HEK293 (cell line): ENCODE measurements around the gene ANKRD6.

Experiments used
- CTCF ChIA-PET: fragments of 350-600 bp; formaldehyde crosslinking; extraction: SDS; loops from one replicate; lab custom pipeline; 2021; ENCODE audit warnings: antibody characterized with exemption; lab: Yijun Ruan, JAX
- POLR2A ChIA-PET: fragments of 300-600 bp; formaldehyde crosslinking; extraction: SDS; loops from one replicate; lab custom pipeline; 2020; ENCODE audit warnings: antibody characterized with exemption, inconsistent platforms; lab: Yijun Ruan, JAX
- H3K27ac ChIP-seq: fragments of 200-500 bp; sonication (Bioruptor generic); 2 replicates; pipeline ENCODE4 v1.5.1; 2014; ENCODE audit warnings: low read depth, low read length, control low read depth, inconsistent platforms; ENCODE audit errors: extremely low read depth
- H3K36me3 ChIP-seq, 2 experiments: fragments of 200-500 bp in 1 of 2; sonication (Bioruptor generic) in 1 of 2; 1 replicate in 1 of 2; 2 replicates in 1 of 2; pipeline ENCODE4 v1.5.1; 2014 to 2017; ENCODE audit warnings: inconsistent platforms in 2 of 2, low read length in 2 of 2; ENCODE audit not compliant: control insufficient read depth in 2 of 2, insufficient read depth in 1 of 2
- H3K4me1 ChIP-seq: fragments of 200-500 bp; sonication (Bioruptor generic); 2 replicates; pipeline ENCODE4 v1.5.1; 2014; ENCODE audit warnings: mild to moderate bottlenecking, low read length, inconsistent platforms; ENCODE audit not compliant: control insufficient read depth, insufficient read depth
- H3K4me3 ChIP-seq: 2 replicates; pipeline ENCODE4 v1.5.1; 2011; ENCODE audit warnings: low read depth, mild to moderate bottlenecking, control low read depth, low read length, moderate library complexity
- H3K9me3 ChIP-seq: fragments of 200-500 bp; sonication (Bioruptor generic); 2 replicates; pipeline ENCODE4 v1.5.1; 2014; ENCODE audit warnings: low read depth, low read length, inconsistent platforms; ENCODE audit not compliant: control insufficient read depth, insufficient read depth
- GLIS2 ChIP-seq: fragments of 450-650 bp; formaldehyde crosslinking; IDR thresholded peaks from 2 replicates; pipeline ENCODE4 v1.5.1; 2016; ENCODE audit warnings: missing biosample characterization, missing genetic modification characterization
- HIC1 ChIP-seq: fragments of 450-650 bp; formaldehyde crosslinking; IDR thresholded peaks from 2 replicates; pipeline ENCODE4 v1.5.1; 2016; ENCODE audit warnings: missing biosample characterization, missing genetic modification characterization
- HOXD13 ChIP-seq: sonication (generic); formaldehyde crosslinking; IDR thresholded peaks from 2 replicates; pipeline ENCODE4 v1.8.0; 2022; ENCODE audit warnings: missing genetic modification reagents, borderline replicate concordance
- KLF9 ChIP-seq: fragments of 450-650 bp; formaldehyde crosslinking; IDR thresholded peaks from 2 replicates; pipeline ENCODE4 v1.5.1; 2016; ENCODE audit warnings: missing biosample characterization, missing genetic modification characterization, low read depth
- OSR2 ChIP-seq: fragments of 450-650 bp; formaldehyde crosslinking; IDR thresholded peaks from 2 replicates; pipeline ENCODE4 v1.5.1; 2016; ENCODE audit warnings: missing biosample characterization, missing genetic modification characterization
- SCRT2 ChIP-seq: fragments of 450-650 bp; formaldehyde crosslinking; IDR thresholded peaks from 2 replicates; pipeline ENCODE4 v1.5.1; 2016; ENCODE audit warnings: missing biosample characterization, missing genetic modification characterization
- SP3 ChIP-seq: fragments of 450-650 bp; formaldehyde crosslinking; IDR thresholded peaks from 2 replicates; pipeline ENCODE4 v1.5.1; 2016; ENCODE audit warnings: missing biosample characterization, missing genetic modification characterization
- YY1 ChIP-seq: fragments of 450-650 bp; formaldehyde crosslinking; IDR thresholded peaks from 2 replicates; pipeline ENCODE4 v1.5.1; 2018; ENCODE audit warnings: missing biosample characterization, missing genetic modification characterization
- ZBTB48 ChIP-seq: fragments of 450-650 bp; formaldehyde crosslinking; IDR thresholded peaks from 2 replicates; pipeline ENCODE4 v1.5.1; 2016; ENCODE audit warnings: missing biosample characterization, missing genetic modification characterization
- ZBTB8A ChIP-seq: fragments of 450-650 bp; formaldehyde crosslinking; IDR thresholded peaks from 2 replicates; pipeline ENCODE4 v1.5.1; 2016; ENCODE audit warnings: missing biosample characterization, missing genetic modification characterization
- ZEB2 ChIP-seq: fragments of 450-650 bp; formaldehyde crosslinking; IDR thresholded peaks from 2 replicates; pipeline ENCODE4 v1.5.1; 2016; ENCODE audit warnings: missing biosample characterization, missing genetic modification characterization
- ZFP69B ChIP-seq: fragments of 450-650 bp; formaldehyde crosslinking; IDR thresholded peaks from 2 replicates; pipeline ENCODE4 v1.5.1; 2016; ENCODE audit warnings: missing biosample characterization, missing genetic modification characterization
- ZNF10 ChIP-seq: fragments of 450-650 bp; formaldehyde crosslinking; IDR thresholded peaks from 2 replicates; pipeline ENCODE4 v1.5.1; 2017; ENCODE audit warnings: missing biosample characterization, missing genetic modification characterization
- ZNF214 ChIP-seq: fragments of 450-650 bp; formaldehyde crosslinking; IDR thresholded peaks from 2 replicates; pipeline ENCODE4 v1.5.1; 2017; ENCODE audit warnings: missing biosample characterization, mild to moderate bottlenecking, missing genetic modification characterization, borderline replicate concordance
- ZNF248 ChIP-seq: fragments of 450-650 bp; formaldehyde crosslinking; IDR thresholded peaks from 2 replicates; pipeline ENCODE4 v1.5.1; 2017; ENCODE audit warnings: missing biosample characterization, missing genetic modification characterization
- ZNF26 ChIP-seq: fragments of 450-650 bp; formaldehyde crosslinking; IDR thresholded peaks from 2 replicates; pipeline ENCODE4 v1.5.1; 2016; ENCODE audit warnings: missing biosample characterization, missing genetic modification characterization
- ZNF266 ChIP-seq: fragments of 450-650 bp; formaldehyde crosslinking; IDR thresholded peaks from 2 replicates; pipeline ENCODE4 v1.5.1; 2016; ENCODE audit warnings: missing biosample characterization, missing genetic modification characterization, low read depth
- ZNF311 ChIP-seq: fragments of 450-650 bp; formaldehyde crosslinking; IDR thresholded peaks from 2 replicates; pipeline ENCODE4 v1.5.1; 2017; ENCODE audit warnings: missing biosample characterization, missing genetic modification characterization, borderline replicate concordance
- ZNF600 ChIP-seq: fragments of 450-650 bp; formaldehyde crosslinking; IDR thresholded peaks from 2 replicates; pipeline ENCODE4 v1.5.1; 2016; ENCODE audit warnings: missing biosample characterization, missing genetic modification characterization
- ZNF610 ChIP-seq: fragments of 450-650 bp; formaldehyde crosslinking; IDR thresholded peaks from 2 replicates; pipeline ENCODE4 v1.5.1; 2016; ENCODE audit warnings: missing biosample characterization, missing genetic modification characterization, borderline replicate concordance
- ZNF777 ChIP-seq: fragments of 450-650 bp; formaldehyde crosslinking; IDR thresholded peaks from 2 replicates; pipeline ENCODE4 v1.5.1; 2017; ENCODE audit warnings: missing biosample characterization, missing genetic modification characterization, borderline replicate concordance
- TF ChIP-seq, protein P1 (sequence below): fragments of 450-650 bp; formaldehyde crosslinking; IDR thresholded peaks from 2 replicates; pipeline ENCODE4 v1.5.1; 2016; ENCODE audit warnings: missing biosample characterization, missing genetic modification characterization
- TF ChIP-seq, protein P2 (sequence below): fragments of 450-650 bp; formaldehyde crosslinking; IDR thresholded peaks from 2 replicates; pipeline ENCODE4 v1.5.1; 2016; ENCODE audit warnings: missing biosample characterization, missing genetic modification characterization

The ANKRD6 gene

GRCh38 chr6:89404512-89404911, 28.4 kb upstream of the ANKRD6 start:
- CTCF ChIA-PET, result no interaction called here
- Histone ChIP-seq H3K27ac (no peak overlapping the region), H3K36me3 (no peaks in the 10 kb centered on the region), H3K4me3 (no peak overlapping the region), H3K4me1 (peaks cover 2% of the 10 kb centered on the region), H3K9me3 (no peaks in the 10 kb centered on the region)
- POLR2A ChIA-PET, result no interaction called here
- TF ChIP-seq ZNF610 (tag by site-specific recombination) (no peak), HIC1 (tag by site-specific recombination) (no peak), ZBTB8A (tag by site-specific recombination) (no peak), ZEB2 (tag by site-specific recombination) (no peak), ZNF248 (tag by site-specific recombination) (no peak), YY1 (no peak), ZNF10 (no peak), OSR2 (no peak)
- TF ChIP-seq, protein P1, sequence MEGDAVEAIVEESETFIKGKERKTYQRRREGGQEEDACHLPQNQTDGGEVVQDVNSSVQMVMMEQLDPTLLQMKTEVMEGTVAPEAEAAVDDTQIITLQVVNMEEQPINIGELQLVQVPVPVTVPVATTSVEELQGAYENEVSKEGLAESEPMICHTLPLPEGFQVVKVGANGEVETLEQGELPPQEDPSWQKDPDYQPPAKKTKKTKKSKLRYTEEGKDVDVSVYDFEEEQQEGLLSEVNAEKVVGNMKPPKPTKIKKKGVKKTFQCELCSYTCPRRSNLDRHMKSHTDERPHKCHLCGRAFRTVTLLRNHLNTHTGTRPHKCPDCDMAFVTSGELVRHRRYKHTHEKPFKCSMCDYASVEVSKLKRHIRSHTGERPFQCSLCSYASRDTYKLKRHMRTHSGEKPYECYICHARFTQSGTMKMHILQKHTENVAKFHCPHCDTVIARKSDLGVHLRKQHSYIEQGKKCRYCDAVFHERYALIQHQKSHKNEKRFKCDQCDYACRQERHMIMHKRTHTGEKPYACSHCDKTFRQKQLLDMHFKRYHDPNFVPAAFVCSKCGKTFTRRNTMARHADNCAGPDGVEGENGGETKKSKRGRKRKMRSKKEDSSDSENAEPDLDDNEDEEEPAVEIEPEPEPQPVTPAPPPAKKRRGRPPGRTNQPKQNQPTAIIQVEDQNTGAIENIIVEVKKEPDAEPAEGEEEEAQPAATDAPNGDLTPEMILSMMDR (tag by site-specific recombination), result no peak

DNA sequence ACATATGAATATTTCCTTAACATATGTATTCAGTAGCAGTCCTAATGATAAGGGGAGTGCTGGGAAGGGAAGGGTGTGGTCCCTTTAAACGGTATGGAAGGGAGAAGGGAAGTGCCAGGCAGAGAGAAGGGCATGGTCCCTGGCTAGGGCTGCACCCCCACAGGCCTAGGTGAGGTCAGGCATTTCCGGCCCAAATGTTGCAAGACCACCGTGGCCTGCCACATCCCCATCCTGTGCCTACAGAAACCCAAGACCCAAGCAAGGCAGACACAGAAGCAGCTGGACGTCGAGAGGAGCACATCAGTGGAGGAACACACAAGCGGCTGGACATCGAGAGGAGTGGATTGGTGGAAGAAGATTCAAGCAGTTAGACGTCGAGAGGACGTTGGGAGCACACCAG, 26.8 kb upstream of the ANKRD6 start:
- CTCF ChIA-PET, result interaction anchor here (0.5 to 1.7 kb wide), 5 partner anchors 11 to 512 kb away, joined by 3 to 9 read pairs (median 4); no protein-coding TSS in a partner anchor
- H3K4me3 ChIP-seq, result no peak overlapping the region
- TF ChIP-seq ZNF26 (tag by site-specific recombination) (no peak), ZBTB48 (tag by site-specific recombination) (0 out of 2 replicates have a peak, but pooled peaks have one; percentile 31)

GRCh38 chr6:89409461-89410035, 23.4 kb upstream of the ANKRD6 start:
- Histone ChIP-seq H3K36me3 (no peaks in the 10 kb centered on the region), H3K4me3 (no peak overlapping the region), H3K27ac (no peak overlapping the region), H3K9me3 (no peaks in the 10 kb centered on the region), H3K4me1 (peaks cover 12% of the 10 kb centered on the region)
- CTCF ChIA-PET, result interaction anchor here (0.6 to 2.5 kb wide), 3 partner anchors 12 to 1070 kb away, joined by 3 to 18 read pairs (median 3); no protein-coding TSS in a partner anchor
- POLR2A ChIA-PET, result no interaction called here
- TF ChIP-seq ZFP69B (tag by site-specific recombination), result no peak
- TF ChIP-seq ZNF266 (tag by site-specific recombination), result no peak
- TF ChIP-seq ZNF311, result no peak
- no peak for TF ChIP-seq ZNF600 (tag by site-specific recombination)
- TF ChIP-seq ZNF777 (tag by site-specific recombination), result no peak
- no peak for TF ChIP-seq GLIS2 (tag by site-specific recombination)
- TF ChIP-seq ZBTB8A (tag by site-specific recombination), result peak; percentile 82
- TF ChIP-seq SP3 (tag by site-specific recombination), result no peak
- TF ChIP-seq, protein P2, sequence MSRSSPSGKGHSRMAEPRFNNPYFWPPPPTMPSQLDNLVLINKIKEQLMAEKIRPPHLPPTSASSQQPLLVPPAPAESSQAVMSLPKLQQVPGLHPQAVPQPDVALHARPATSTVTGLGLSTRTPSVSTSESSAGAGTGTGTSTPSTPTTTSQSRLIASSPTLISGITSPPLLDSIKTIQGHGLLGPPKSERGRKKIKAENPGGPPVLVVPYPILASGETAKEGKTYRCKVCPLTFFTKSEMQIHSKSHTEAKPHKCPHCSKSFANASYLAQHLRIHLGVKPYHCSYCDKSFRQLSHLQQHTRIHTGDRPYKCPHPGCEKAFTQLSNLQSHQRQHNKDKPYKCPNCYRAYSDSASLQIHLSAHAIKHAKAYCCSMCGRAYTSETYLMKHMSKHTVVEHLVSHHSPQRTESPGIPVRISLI, result no peak
- TF ChIP-seq SCRT2, result 0 out of 2 replicates have a peak, but pooled peaks have one; percentile 31
- TF ChIP-seq ZNF214, result no peak
- no peak for TF ChIP-seq KLF9 (tag by site-specific recombination)
- TF ChIP-seq, protein P1 (tag by site-specific recombination), result no peak
- no peak for TF ChIP-seq HOXD13 (CRISPR knock-in tag)

More for the DNA sequence above, 26.8 kb upstream of the ANKRD6 start:
- no peak overlapping the region for H3K27ac ChIP-seq
- H3K9me3 ChIP-seq, result no peaks in the 10 kb centered on the region
- POLR2A ChIA-PET, result no interaction called here
- H3K36me3 ChIP-seq, result no peaks in the 10 kb centered on the region
- peaks cover 9% of the 10 kb centered on the region for H3K4me1 ChIP-seq
